Stomach (tissue), 9 donors: Measurements from ENCODE around the gene ITGB1BP2. TPM values are rescaled to one million over a fixed set of nuclear protein-coding genes. Genes with fewer than 3 reads are reported as not detected.

Experiments
- DNase-seq, 2 donors: peaks; one replicate each; pipeline versions ENCODE4 v3.0.0 to v3.0.0-alpha.2; 2013 to 2019
- H3K27ac ChIP-seq, 5 donors: fragments of 200-600 bp in 4 of 5; sonication (generic) in 4 of 5; one replicate each; pipeline ENCODE4 v1.5.1; 2013 to 2019; ENCODE audit warnings: mild to moderate bottlenecking in 1 of 5, moderate library complexity in 1 of 5
- H3K27me3 ChIP-seq, 3 donors: fragments of 200-600 bp; sonication (generic); one replicate each; pipeline ENCODE4 v1.5.1; 2017 to 2019; ENCODE audit warnings: mixed run types in 1 of 3
- H3K36me3 ChIP-seq, 4 donors: fragments of 200-600 bp; sonication (generic); 1 replicate in 3 of 4; 2 replicates in 1 of 4; pipeline ENCODE4 v1.5.1; 2016 to 2019
- H3K4me1 ChIP-seq, 4 donors: fragments of 200-600 bp; sonication (generic); one replicate each; pipeline ENCODE4 v1.5.1; 2016 to 2019
- H3K4me3 ChIP-seq, 4 donors: fragments of 200-600 bp; sonication (generic) in 3 of 4; one replicate each; pipeline ENCODE4 v1.5.1; 2016 to 2019; ENCODE audit warnings: mild to moderate bottlenecking in 1 of 4
- H3K9me3 ChIP-seq, 4 donors: fragments of 200-600 bp; sonication (generic); one replicate each; pipeline ENCODE4 v1.5.1; 2016 to 2019
- CTCF ChIP-seq, 7 experiments: fragments of 450-650 bp in 4 of 7; fragments of 200-600 bp in 3 of 7; sonication (generic) in 3 of 7; IDR thresholded peaks; one replicate each; pipeline ENCODE4 v1.5.1; 2016 to 2019; ENCODE audit warnings: antibody characterized with exemption in 7 of 7, control low read depth in 2 of 7, mild to moderate bottlenecking in 1 of 7
- EP300 ChIP-seq: sonication (generic); formaldehyde crosslinking; IDR thresholded peaks from one replicate; pipeline ENCODE4 v1.6.1; 2017; ENCODE audit warnings: antibody characterized with exemption
- POLR2A ChIP-seq, 4 donors: fragments of 450-650 bp; IDR thresholded peaks; one replicate each; pipeline ENCODE4 v1.6.1; 2016; ENCODE audit warnings: antibody characterized with exemption in 4 of 4, control low read depth in 2 of 4, mild to moderate bottlenecking in 1 of 4, moderate library complexity in 1 of 4
- POLR2AphosphoS5 ChIP-seq, 3 donors: sonication (generic); formaldehyde crosslinking; IDR thresholded peaks; one replicate each; pipeline ENCODE4 v1.6.1; 2016; ENCODE audit warnings: antibody characterized with exemption in 3 of 3
- WGBS, 5 donors: extraction: QIAGEN DNeasy Blood & Tissue Kit in 3 of 5; methylation state at CpG; one replicate each; pipeline versions ENCODE4 v1.1.5 to v1.1.7; 2013 to 2018; 5-methylcytosine and 5-hydroxymethylcytosine counted together
- intact Hi-C: fragments of 100-400 bp; cut with DNase I; formaldehyde crosslinking; loops from one replicate; pipeline ENCODE4 v1.15.1; 2023; ENCODE audit warnings: low total_unique reads
- polyA plus RNA-seq, 3 donors: library from polyadenylated mRNA; stranded (reverse); fragments of 200-250 nt; gene quantifications; one replicate each; pipeline ENCODE4 v1.2.3, GENCODE V29; 2013
- total RNA-seq, 5 donors: library from RNA; depleted of rRNA; stranded (reverse); fragments of >200 nt; gene quantifications; one replicate each; pipeline versions ENCODE4 v1.1.0 to v1.2.3, GENCODE V29; 2014 to 2016
- donor health status: healthy with polysubstance abuse.
- donor health status: Bipolar disorder and iron deficiency.
- donor health status: healthy.

The ITGB1BP2 gene
- total and polyA plus RNA-seq, 8 donors, result 1.3 to 126 (median 6.2) TPM; not detected in 2

DNA sequence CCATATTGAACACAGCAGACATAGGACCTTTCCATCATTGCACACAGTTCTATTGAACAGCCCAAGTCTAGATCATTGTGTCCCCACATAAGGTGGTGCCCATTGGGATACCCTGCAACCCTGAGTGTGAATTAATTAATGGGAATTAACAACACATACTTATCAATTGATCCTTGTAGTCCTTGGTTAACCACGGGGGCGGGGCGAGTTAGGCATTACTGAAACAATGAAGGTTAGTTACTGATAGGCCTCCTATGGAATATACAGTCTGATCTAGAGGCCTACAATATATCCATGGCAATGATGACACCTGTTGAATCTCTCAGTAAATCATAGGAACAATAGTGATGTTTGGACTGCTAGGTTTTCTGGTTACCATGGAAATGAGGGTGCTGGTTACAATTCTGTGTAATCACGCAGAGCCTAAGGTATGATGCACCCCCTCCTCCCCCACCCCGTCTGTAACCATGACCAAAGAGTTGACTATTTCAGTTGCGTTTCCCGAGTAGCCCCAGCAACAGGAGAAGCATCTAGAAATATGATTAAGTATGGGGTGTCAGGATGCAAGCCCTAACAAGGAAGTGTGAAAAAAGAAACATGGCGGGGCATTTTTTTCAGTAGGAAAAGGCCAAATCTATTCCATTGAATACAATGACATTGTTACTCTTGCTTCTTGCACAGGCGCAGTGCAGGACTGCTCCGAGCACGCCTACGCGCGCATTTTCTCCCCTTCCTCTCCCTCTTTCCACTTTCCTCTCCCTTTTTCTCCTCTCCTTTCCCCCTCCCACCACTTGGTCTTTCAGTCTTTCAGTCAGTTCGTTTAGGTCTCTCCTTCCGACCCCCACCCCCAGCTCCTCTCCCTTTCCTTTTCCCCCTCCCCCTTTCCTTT is 18.8 kb upstream of the ITGB1BP2 start:
- peaks cover 0 to 33% (median 15%) of the 10 kb centered on the region in 4 donors for H3K4me1 ChIP-seq
- TF ChIP-seq CTCF (IDR thresholded peaks at IDR 0.05), result no peak
- TF ChIP-seq POLR2A (IDR thresholded peaks at IDR 0.05), result no peak
- 17 to 53% (median 30%) methylated on average over 11 to 16 of the region's 16 CpGs for WGBS, 5 donors
- no peak for DNase-seq
- peak overlapping the region; percentile 55 to 65 (median 56) for H3K4me3 ChIP-seq
- H3K27me3 ChIP-seq, result no peaks in the 10 kb centered on the region
- H3K9me3 ChIP-seq, result peaks cover 0 to 15% (median 6%) of the 10 kb centered on the region in 4 donors
- no peaks in the 10 kb centered on the region for H3K36me3 ChIP-seq
- intact Hi-C loops, result no loop called here
- H3K27ac ChIP-seq, result peak overlapping the region; percentile 80 to 93 (median 91)

DNA sequence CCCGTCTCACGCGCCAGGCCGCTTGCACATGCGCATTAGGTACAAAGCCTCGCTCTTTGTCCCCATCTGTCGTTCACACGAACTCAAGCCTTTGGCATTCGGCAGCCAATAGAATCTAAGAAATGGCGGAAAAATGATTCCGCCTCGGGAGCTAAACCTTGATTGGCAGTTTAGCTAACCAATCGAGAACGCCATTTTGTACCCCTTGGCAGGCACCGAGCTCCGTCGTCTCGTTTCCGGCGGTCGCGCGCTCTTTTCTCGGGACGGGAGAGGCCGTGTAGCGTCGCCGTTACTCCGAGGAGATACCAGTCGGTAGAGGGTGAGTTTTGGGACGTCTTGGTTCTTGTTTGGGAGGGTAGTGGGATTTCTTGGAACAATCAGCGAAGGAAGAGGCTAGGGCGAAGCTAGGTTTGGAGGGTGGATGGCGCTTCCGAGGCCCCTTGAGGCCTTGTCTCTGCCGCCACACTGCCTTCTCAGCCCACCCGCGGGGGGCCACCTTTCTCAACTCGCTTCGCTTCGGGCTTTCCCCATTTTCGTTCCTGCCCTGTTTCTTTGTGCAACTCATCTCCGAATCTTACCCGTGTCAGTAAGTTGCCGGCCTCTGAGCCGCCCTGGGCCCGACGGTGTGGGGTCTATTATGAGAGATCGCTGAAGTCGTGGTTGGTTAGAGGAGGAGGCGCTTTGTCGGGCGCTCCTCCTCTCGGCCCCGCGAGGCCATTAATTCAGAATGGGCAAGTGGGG is 18.0 kb upstream of the ITGB1BP2 start, which contains the start of gene NONO:
TSS of gene NONO (plus strand) at position 233 of the 741 bp plus-strand sequence. CDS start 7,003 bp downstream, outside the sequence.
- intact Hi-C loops, result no loop called here
- TF ChIP-seq EP300 (no peak), POLR2A (IDR thresholded peaks at IDR 0.05) (peak in 2 of 4 donors; percentile 25 to 27), POLR2AphosphoS5 (IDR thresholded peaks at IDR 0.05) (peak; percentile 62 to 81 (median 70))
- Histone ChIP-seq H3K4me3 (peak within 1 kb of the TSS; percentile 55 to 65 (median 56)), H3K9me3 (peaks cover 0 to 15% (median 6%) of the 10 kb centered on the region in 4 donors), H3K36me3 (no peaks in the 10 kb centered on the region), H3K27me3 (no peaks in the 10 kb centered on the region), H3K4me1 (peaks cover 0 to 39% (median 16%) of the 10 kb centered on the region in 4 donors), H3K27ac (peak within 1 kb of the TSS; percentile 80 to 93 (median 91))
- DNase-seq, result peak; percentile 83 to 98
- 0 to 31% (median 6%) methylated on average over 36 to 57 of the region's 57 CpGs for WGBS, 5 donors

GRCh38 chrX:71285929-71286328 is 15.6 kb upstream of the ITGB1BP2 start:
- Histone ChIP-seq H3K36me3 (peaks cover 4 to 6% (median 5%) of the 10 kb centered on the region in 4 donors), H3K9me3 (peaks cover 0 to 13% (median 6%) of the 10 kb centered on the region in 4 donors), H3K27me3 (no peaks in the 10 kb centered on the region), H3K4me3 (peak overlapping the region in 1 of 4 donors; percentile 55), H3K4me1 (peaks cover 0 to 46% (median 22%) of the 10 kb centered on the region in 4 donors), H3K27ac (no peak overlapping the region)
- TF ChIP-seq POLR2A (IDR thresholded peaks at IDR 0.05) (no peak), POLR2AphosphoS5 (IDR thresholded peaks at IDR 0.05) (no peak), CTCF (IDR thresholded peaks at IDR 0.05) (no peak), EP300 (no peak)
- intact Hi-C loops, result no loop called here
- DNase-seq, result no peak

- H3K36me3 ChIP-seq, result peaks cover 31 to 61% (median 59%) of the 10 kb centered on the region in 4 donors
- H3K4me1 ChIP-seq, result peaks cover 0 to 30% (median 13%) of the 10 kb centered on the region in 4 donors
- no peak overlapping the region for H3K4me3 ChIP-seq
- H3K27ac ChIP-seq, result no peak overlapping the region
- intact Hi-C loops, result no loop called here
- no peaks in the 10 kb centered on the region for H3K27me3 ChIP-seq
- no peaks in the 10 kb centered on the region for H3K9me3 ChIP-seq
- 56 to 69% (median 63%) methylated on average over 6 of the region's 6 CpGs for WGBS, 5 donors
- TF ChIP-seq CTCF (IDR thresholded peaks at IDR 0.05), result no peak
- no peak for TF ChIP-seq EP300
- TF ChIP-seq POLR2AphosphoS5 (IDR thresholded peaks at IDR 0.05), result no peak
- no peak for TF ChIP-seq POLR2A (IDR thresholded peaks at IDR 0.05)
- no peak for DNase-seq
These were observed 10.2 kb upstream of the ITGB1BP2 start for GRCh38 chrX:71291381-71291780.
